Lung (tissue), 12 donors: ENCODE measurements around the gene CASS4. TPM values are rescaled to one million over a fixed set of nuclear protein-coding genes. Genes with fewer than 3 reads are reported as not detected.
"Not testable (repeated sequence)": the region's sequence is repeated elsewhere in the genome, so short reads cannot be mapped to it uniquely, and the experiment has no call there.

Experiments used
- ATAC-seq: fragments of 200-7000 bp; cut with Tn5 transposase; one replicate; pipeline ENCODE4 v1.9.1; 2020; ENCODE audit warnings: moderate number of reproducible peaks; ENCODE audit not compliant: insufficient read depth, low FRiP score
- DNase-seq, 3 donors: peaks; one replicate each; pipeline ENCODE4 v3.0.0-alpha.2; 2013 to 2017
- H3K27ac ChIP-seq, 2 donors: one replicate each; pipeline ENCODE4 v1.5.1; 2013; ENCODE audit warnings: mild to moderate bottlenecking in 2 of 2, moderate library complexity in 2 of 2, control low read depth in 1 of 2, inconsistent platforms in 1 of 2, low read depth in 1 of 2, low read length in 1 of 2
- H3K27me3 ChIP-seq, 3 donors: one replicate each; pipeline ENCODE4 v1.5.1; 2013; ENCODE audit warnings: low read length in 2 of 3; ENCODE audit not compliant: control insufficient read depth in 3 of 3, insufficient read depth in 3 of 3
- H3K36me3 ChIP-seq, 4 donors: one replicate each; pipeline ENCODE4 v1.5.1; 2013; ENCODE audit warnings: low read length in 4 of 4, mild to moderate bottlenecking in 1 of 4, moderate library complexity in 1 of 4; ENCODE audit not compliant: control insufficient read depth in 4 of 4, insufficient read depth in 4 of 4
- H3K4me1 ChIP-seq, 5 donors: one replicate each; pipeline ENCODE4 v1.5.1; 2013; ENCODE audit warnings: low read length in 5 of 5, mild to moderate bottlenecking in 2 of 5, moderate library complexity in 1 of 5; ENCODE audit not compliant: control insufficient read depth in 5 of 5, insufficient read depth in 5 of 5
- H3K4me3 ChIP-seq: one replicate; pipeline ENCODE4 v1.5.1; 2013; ENCODE audit warnings: mild to moderate bottlenecking, control low read depth, moderate library complexity
- H3K9ac ChIP-seq, 2 donors: one replicate each; pipeline ENCODE4 v1.5.1; 2013; ENCODE audit warnings: low read length in 2 of 2, control low read depth in 1 of 2; ENCODE audit not compliant: insufficient read depth in 1 of 2
- H3K9me3 ChIP-seq, 4 donors: one replicate each; pipeline ENCODE4 v1.5.1; 2013; ENCODE audit warnings: low read length in 3 of 4, mild to moderate bottlenecking in 1 of 4, moderate library complexity in 1 of 4; ENCODE audit not compliant: control insufficient read depth in 4 of 4, insufficient read depth in 3 of 4
- CTCF ChIP-seq: IDR thresholded peaks from 2 replicates; pipeline ENCODE4 v1.5.1; 2012; ENCODE audit warnings: mild to moderate bottlenecking; ENCODE audit errors: control extremely low read depth, extremely low read depth
- WGBS, 2 donors: extraction: QIAGEN DNeasy Blood & Tissue Kit; methylation state at CpG; one replicate each; pipeline ENCODE4 v1.1.7; 2013; 5-methylcytosine and 5-hydroxymethylcytosine counted together
- polyA plus RNA-seq, 2 donors: library from polyadenylated mRNA; stranded (reverse); fragments of 200-250 nt; gene quantifications; one replicate each; pipeline ENCODE4 v1.2.1, GENCODE V29; 2013
- total RNA-seq, 2 donors: library from RNA; depleted of rRNA in 1 of 2; stranded (reverse); fragments of >200 nt in 1 of 2; gene quantifications; one replicate each; pipeline ENCODE4 v1.2.1, GENCODE V29; 2014 to 2021
- donor health status: control.
- donor health status: control.
- donor health status: Bipolar disorder and iron deficiency.
- donor health status: healthy.
- donor health status: DM: yes; HTN: yes; CAD: no.

The CASS4 gene
- total and polyA plus RNA-seq, 4 donors, result 4.5 to 30.7 (median 14.8) TPM

- Histone ChIP-seq H3K9me3 (no peaks in the 10 kb centered on the region), H3K36me3 (peaks cover 26 to 39% (median 35%) of the 10 kb centered on the region in 4 donors), H3K27ac (no peak overlapping the region), H3K27me3 (no peaks in the 10 kb centered on the region), H3K4me3 (no peak overlapping the region), H3K9ac (no peak overlapping the region), H3K4me1 (peaks cover 5 to 25% (median 11%) of the 10 kb centered on the region in 5 donors)
- ATAC-seq, result no peak
- WGBS, 2 donors, result 85 to 95% methylated on average over 4 of the region's 4 CpGs
- DNase-seq, result no peak
- no peak for TF ChIP-seq CTCF
Observed at GRCh38 chr20:56395166-56395565, 16.9 kb upstream of the CASS4 start.

- TF ChIP-seq CTCF, result peak; percentile 52
- peak; percentile 76 to 93 (median 88) for DNase-seq
- H3K9ac ChIP-seq, result peak overlapping the region in 1 of 2 donors; percentile 5
- no peak overlapping the region for H3K27ac ChIP-seq
- no peaks in the 10 kb centered on the region for H3K27me3 ChIP-seq
- peaks cover 0 to 7% (median 0%) of the 10 kb centered on the region in 5 donors for H3K4me1 ChIP-seq
- H3K9me3 ChIP-seq, result no peaks in the 10 kb centered on the region
- peaks cover 37 to 58% (median 52%) of the 10 kb centered on the region in 4 donors for H3K36me3 ChIP-seq
- ATAC-seq, result no peak
- no peak overlapping the region for H3K4me3 ChIP-seq
Observed at GRCh38 chr20:56400001-56400640, 11.9 kb upstream of the CASS4 start.

GRCh38 chr20:56403465-56403864 is 8.6 kb upstream of the CASS4 start:
- no peak for TF ChIP-seq CTCF
- H3K27me3 ChIP-seq, result no peaks in the 10 kb centered on the region
- DNase-seq, result no peak
- WGBS, 2 donors, result 95% methylated on average over 26 of the region's 26 CpGs
- peaks cover 24 to 58% (median 39%) of the 10 kb centered on the region in 4 donors for H3K36me3 ChIP-seq
- no peak overlapping the region for H3K4me3 ChIP-seq
- no peak for ATAC-seq
- peaks cover 0 to 7% (median under 1%) of the 10 kb centered on the region in 5 donors for H3K4me1 ChIP-seq
- H3K9me3 ChIP-seq, result no peaks in the 10 kb centered on the region
- no peak overlapping the region for H3K27ac ChIP-seq
- H3K9ac ChIP-seq, result no peak overlapping the region

GRCh38 chr20:56405356-56405755 is 6.7 kb upstream of the CASS4 start:
- not testable (repeated sequence) for H3K27me3 ChIP-seq, H3K9ac ChIP-seq, H3K4me3 ChIP-seq, DNase-seq, H3K27ac ChIP-seq, H3K9me3 ChIP-seq, ATAC-seq
- Histone ChIP-seq H3K4me1 (peaks cover 0 to 18% (median 14%) of the 10 kb centered on the region in 5 donors), H3K36me3 (peaks cover 16 to 43% (median 30%) of the 10 kb centered on the region in 4 donors)
- 88 to 90% methylated on average over 12 of the region's 12 CpGs for WGBS, 2 donors
